ENCODE measurements around the gene PRKN. TPM values are rescaled to one million over a fixed set of nuclear protein-coding genes. Genes with fewer than 3 reads are reported as not detected.

PRKN gene
- total RNA-seq, 1 donor from 2014 or later = 5.1 TPM

DNA sequence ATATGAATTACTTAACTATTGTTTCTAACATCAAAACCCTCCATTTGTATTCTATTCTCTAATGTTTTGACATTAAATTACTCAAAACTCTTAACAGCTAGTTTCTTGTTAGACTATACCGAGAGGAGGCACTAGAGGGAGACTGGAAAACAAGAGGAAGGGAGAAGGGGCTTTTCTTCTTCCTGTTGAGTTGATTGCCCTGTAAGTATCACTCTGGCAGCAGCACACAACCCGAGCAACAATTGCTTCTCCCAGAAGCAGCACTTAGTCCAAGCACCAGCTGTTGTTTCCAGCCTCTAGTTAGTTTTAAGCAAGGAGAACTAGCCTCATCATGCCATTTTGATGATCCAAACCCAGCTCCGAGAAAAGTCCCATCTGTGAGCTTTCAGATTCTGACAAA lies 603.8 kb downstream of the PRKN start:
- TF ChIP-seq, protein P1, sequence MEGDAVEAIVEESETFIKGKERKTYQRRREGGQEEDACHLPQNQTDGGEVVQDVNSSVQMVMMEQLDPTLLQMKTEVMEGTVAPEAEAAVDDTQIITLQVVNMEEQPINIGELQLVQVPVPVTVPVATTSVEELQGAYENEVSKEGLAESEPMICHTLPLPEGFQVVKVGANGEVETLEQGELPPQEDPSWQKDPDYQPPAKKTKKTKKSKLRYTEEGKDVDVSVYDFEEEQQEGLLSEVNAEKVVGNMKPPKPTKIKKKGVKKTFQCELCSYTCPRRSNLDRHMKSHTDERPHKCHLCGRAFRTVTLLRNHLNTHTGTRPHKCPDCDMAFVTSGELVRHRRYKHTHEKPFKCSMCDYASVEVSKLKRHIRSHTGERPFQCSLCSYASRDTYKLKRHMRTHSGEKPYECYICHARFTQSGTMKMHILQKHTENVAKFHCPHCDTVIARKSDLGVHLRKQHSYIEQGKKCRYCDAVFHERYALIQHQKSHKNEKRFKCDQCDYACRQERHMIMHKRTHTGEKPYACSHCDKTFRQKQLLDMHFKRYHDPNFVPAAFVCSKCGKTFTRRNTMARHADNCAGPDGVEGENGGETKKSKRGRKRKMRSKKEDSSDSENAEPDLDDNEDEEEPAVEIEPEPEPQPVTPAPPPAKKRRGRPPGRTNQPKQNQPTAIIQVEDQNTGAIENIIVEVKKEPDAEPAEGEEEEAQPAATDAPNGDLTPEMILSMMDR (IDR thresholded peaks at IDR 0.05; ENCODE audit: unreplicated experiment) = peak; percentile 32
- Mint-ChIP-seq H3K36me3 (ENCODE audit: low read depth, unreplicated experiment) (no peaks in the 10 kb centered on the region), H3K4me3 (ENCODE audit: unreplicated experiment) (no peak overlapping the region), H3K27ac (ENCODE audit: unreplicated experiment) (no peak overlapping the region), H3K4me1 (ENCODE audit: unreplicated experiment) (peaks cover 15% of the 10 kb centered on the region), H3K9me3 (ENCODE audit: unreplicated experiment) (no peaks in the 10 kb centered on the region), H3K27me3 (ENCODE audit: unreplicated experiment) (no peaks in the 10 kb centered on the region)
- DNase-seq (ENCODE audit: low spot score) = no peak

DNA sequence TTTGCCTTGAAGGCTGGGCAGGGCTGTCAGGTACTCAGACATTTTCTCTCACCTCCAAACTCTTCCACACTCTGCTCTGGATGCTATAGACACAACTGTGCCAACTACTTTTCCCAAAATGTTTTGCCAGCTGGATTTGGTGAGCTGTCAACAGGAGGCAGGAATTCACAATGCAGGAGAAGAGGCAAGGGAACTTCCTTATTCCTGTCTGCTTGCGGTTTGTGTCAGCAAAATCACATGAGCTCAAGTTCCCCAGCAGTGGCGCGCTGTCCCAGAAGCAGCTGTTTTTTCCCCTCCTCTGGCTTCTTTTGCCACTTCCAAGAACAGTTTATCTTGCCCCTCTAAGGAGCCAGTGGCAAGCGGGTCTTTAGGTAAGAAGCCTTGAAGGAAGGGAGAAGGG lies 608.2 kb downstream of the PRKN start:
- H3K27ac Mint-ChIP-seq (ENCODE audit: unreplicated experiment) = peak overlapping the region; percentile 59
- H3K9me3 Mint-ChIP-seq (ENCODE audit: unreplicated experiment) = no peaks in the 10 kb centered on the region
- peak; percentile 21 for DNase-seq (ENCODE audit: low spot score)
- peaks cover 17% of the 10 kb centered on the region for H3K4me1 Mint-ChIP-seq (ENCODE audit: unreplicated experiment)
- TF ChIP-seq, protein P1 (IDR thresholded peaks at IDR 0.05; ENCODE audit: unreplicated experiment) = no peak
- H3K4me3 Mint-ChIP-seq (ENCODE audit: unreplicated experiment) = no peak overlapping the region
- no peaks in the 10 kb centered on the region for H3K36me3 Mint-ChIP-seq (ENCODE audit: low read depth, unreplicated experiment)
- no peaks in the 10 kb centered on the region for H3K27me3 Mint-ChIP-seq (ENCODE audit: unreplicated experiment)

DNA sequence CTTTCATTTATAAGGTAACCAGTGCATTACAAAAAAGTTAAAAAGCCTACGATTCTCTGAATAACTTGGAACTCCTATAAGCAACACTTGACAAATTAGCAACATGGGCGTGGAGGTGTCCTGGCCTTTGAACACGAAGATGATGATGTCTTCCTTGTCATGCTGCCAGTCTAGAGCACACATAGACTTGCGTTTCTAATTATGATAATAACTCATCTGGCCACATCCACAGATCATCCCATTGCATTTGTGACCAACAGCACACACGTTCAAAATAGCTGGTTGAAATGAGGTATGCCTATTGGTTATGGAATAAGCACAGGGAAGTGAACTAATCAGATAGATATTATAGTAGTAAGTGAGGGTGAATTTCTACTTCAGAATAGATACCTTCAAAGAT lies 608.9 kb downstream of the PRKN start:
- Mint-ChIP-seq H3K27me3 (ENCODE audit: unreplicated experiment) (no peaks in the 10 kb centered on the region), H3K36me3 (ENCODE audit: low read depth, unreplicated experiment) (no peaks in the 10 kb centered on the region), H3K9me3 (ENCODE audit: unreplicated experiment) (no peaks in the 10 kb centered on the region), H3K4me3 (ENCODE audit: unreplicated experiment) (no peak overlapping the region), H3K27ac (ENCODE audit: unreplicated experiment) (no peak overlapping the region), H3K4me1 (ENCODE audit: unreplicated experiment) (peaks cover 13% of the 10 kb centered on the region)
- TF ChIP-seq, protein P1 (IDR thresholded peaks at IDR 0.05; ENCODE audit: unreplicated experiment) = no peak
- DNase-seq (ENCODE audit: low spot score) = no peak

DNA sequence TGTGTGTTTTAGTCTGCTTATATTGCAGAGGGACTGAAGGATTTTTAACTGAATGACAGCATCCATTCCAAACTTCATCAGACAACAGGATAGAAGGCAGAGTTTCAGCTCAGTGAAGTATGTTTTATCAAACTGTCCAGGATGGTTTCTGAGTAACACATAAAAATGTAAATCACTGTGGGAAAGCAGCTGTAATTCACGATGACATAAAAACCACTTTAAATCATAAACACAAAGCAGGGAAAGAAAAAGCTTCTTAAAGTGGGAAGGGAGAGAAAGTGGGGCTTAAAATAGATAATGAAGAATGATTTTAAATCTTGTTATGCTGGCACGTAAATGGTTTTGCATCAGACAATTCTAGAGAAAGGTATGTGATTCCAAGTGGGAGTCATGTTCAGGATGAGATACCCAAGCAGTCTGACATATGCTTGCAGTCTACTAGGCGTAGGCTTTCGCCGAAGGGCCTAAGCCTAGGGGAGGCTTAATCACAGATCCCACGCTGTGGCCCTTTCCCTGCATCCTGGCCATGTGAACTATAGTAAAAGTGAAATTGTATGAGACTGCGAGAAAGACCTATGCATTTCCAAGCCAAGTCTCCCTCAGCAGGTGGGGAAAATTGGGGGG lies 610.6 kb downstream of the PRKN start:
- Mint-ChIP-seq H3K4me1 (ENCODE audit: unreplicated experiment) (peaks cover 13% of the 10 kb centered on the region), H3K9me3 (ENCODE audit: unreplicated experiment) (no peaks in the 10 kb centered on the region), H3K36me3 (ENCODE audit: low read depth, unreplicated experiment) (no peaks in the 10 kb centered on the region), H3K27me3 (ENCODE audit: unreplicated experiment) (no peaks in the 10 kb centered on the region), H3K27ac (ENCODE audit: unreplicated experiment) (no peak overlapping the region), H3K4me3 (ENCODE audit: unreplicated experiment) (no peak overlapping the region)
- TF ChIP-seq, protein P1 (IDR thresholded peaks at IDR 0.05; ENCODE audit: unreplicated experiment) = no peak
- no peak for DNase-seq (ENCODE audit: low spot score)

DNA sequence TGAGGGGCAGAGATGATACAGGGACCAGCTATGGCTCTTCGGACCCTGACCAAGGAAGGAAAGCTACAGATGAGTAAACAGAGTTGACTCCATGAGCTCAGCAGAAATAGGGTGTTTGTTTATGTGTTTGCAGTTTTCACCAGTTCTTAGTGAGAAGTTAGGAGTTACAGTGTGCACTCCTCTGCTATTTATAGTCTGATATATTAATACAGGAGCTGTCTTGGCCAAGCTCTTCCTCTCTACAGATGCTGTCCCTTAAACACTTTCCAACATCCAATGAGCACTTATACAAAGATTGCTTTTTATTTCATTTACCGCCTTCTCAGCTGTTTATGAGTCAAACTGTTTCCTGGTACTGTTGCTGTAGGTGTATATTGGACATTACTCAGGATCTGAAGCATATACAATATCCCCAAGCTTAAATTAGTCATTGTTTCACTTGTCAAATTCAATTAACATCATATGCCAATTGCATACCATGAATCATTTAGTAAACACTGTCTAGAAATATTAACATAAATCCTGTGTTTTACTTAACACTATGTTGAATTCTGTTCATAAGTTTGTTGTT lies 618.0 kb downstream of the PRKN start:
- peaks cover 2% of the 10 kb centered on the region for H3K27me3 Mint-ChIP-seq (ENCODE audit: unreplicated experiment)
- H3K4me1 Mint-ChIP-seq (ENCODE audit: unreplicated experiment) = no peaks in the 10 kb centered on the region
- H3K9me3 Mint-ChIP-seq (ENCODE audit: unreplicated experiment) = no peaks in the 10 kb centered on the region
- no peak overlapping the region for H3K27ac Mint-ChIP-seq (ENCODE audit: unreplicated experiment)
- H3K36me3 Mint-ChIP-seq (ENCODE audit: low read depth, unreplicated experiment) = no peaks in the 10 kb centered on the region
- TF ChIP-seq, protein P1 (IDR thresholded peaks at IDR 0.05; ENCODE audit: unreplicated experiment) = no peak
- no peak for DNase-seq (ENCODE audit: low spot score)
- H3K4me3 Mint-ChIP-seq (ENCODE audit: unreplicated experiment) = no peak overlapping the region
